Fibroblast of mammary gland (primary cell): Measurements from ENCODE around the gene ACOT12.

Source experiments
- DNase-seq: peaks from one replicate; pipeline ENCODE4 v3.0.0-alpha.2; 2010; ENCODE audit warnings: low read depth
- H3K4me3 ChIP-seq: 2 replicates; pipeline ENCODE4 v1.5.1; 2011; ENCODE audit warnings: low read depth, mild to moderate bottlenecking, low read length, moderate library complexity; ENCODE audit not compliant: control insufficient read depth
- CTCF ChIP-seq: conservative IDR thresholded peaks from 2 replicates; pipeline ENCODE4 v1.5.1; 2011; ENCODE audit warnings: low read depth, low read length, inconsistent platforms; ENCODE audit not compliant: control insufficient read depth, insufficient read depth

Gene ACOT12

GRCh38 chr5:81383867-81384266 lies 10.1 kb downstream of the ACOT12 start:
- DNase-seq: no peak
- no peak for TF ChIP-seq CTCF
- no peak overlapping the region for H3K4me3 ChIP-seq

- no peak overlapping the region for H3K4me3 ChIP-seq
- no peak for TF ChIP-seq CTCF
Measured at GRCh38 chr5:81371354-81371876, 22.5 kb downstream of the ACOT12 start.

GRCh38 chr5:81370912-81371311 lies 23.0 kb downstream of the ACOT12 start:
- no peak for TF ChIP-seq CTCF
- no peak for DNase-seq
- no peak overlapping the region for H3K4me3 ChIP-seq

More at GRCh38 chr5:81371354-81371876, 22.5 kb downstream of the ACOT12 start:
- no peak for DNase-seq

- no peak overlapping the region for H3K4me3 ChIP-seq
- DNase-seq: no peak
- TF ChIP-seq CTCF: no peak
Measured at GRCh38 chr5:81365541-81365940, 28.4 kb downstream of the ACOT12 start.

- no peak overlapping the region for H3K4me3 ChIP-seq
- no peak for TF ChIP-seq CTCF
- DNase-seq: peak; percentile 2
Measured at GRCh38 chr5:81363093-81363871, 30.7 kb downstream of the ACOT12 start.

- H3K4me3 ChIP-seq: no peak overlapping the region
- no peak for TF ChIP-seq CTCF
- DNase-seq: no peak
Measured at GRCh38 chr5:81361600-81361999, 32.3 kb downstream of the ACOT12 start.
